ENCODE measurements around the gene LRP1.

LRP1 gene

DNA sequence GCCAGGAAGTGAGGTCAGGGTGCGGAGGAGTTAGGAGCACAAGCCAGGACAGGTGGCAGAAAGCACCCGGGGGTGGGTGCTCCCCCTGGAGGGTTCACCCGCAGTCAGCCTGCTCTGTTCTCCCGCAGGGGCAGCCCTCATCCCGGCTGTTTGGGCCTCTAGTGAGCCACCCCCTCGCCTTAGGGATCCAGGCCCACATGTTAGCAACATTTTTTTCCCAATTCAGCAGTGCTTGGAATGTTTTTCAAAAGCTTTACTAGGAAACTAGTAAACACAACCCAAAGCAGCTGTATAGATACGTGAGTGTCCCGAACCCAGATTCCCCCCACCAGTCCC is 59.8 kb downstream of the LRP1 start:
- no peak for DNase-seq (ENCODE audit: extremely low spot score)
- CTCF ChIA-PET, result interaction anchor here (0.5 to 2.9 kb wide), 2 partner anchors 13 to 129 kb away, joined by 4 to 21 read pairs; no protein-coding TSS in a partner anchor

DNA sequence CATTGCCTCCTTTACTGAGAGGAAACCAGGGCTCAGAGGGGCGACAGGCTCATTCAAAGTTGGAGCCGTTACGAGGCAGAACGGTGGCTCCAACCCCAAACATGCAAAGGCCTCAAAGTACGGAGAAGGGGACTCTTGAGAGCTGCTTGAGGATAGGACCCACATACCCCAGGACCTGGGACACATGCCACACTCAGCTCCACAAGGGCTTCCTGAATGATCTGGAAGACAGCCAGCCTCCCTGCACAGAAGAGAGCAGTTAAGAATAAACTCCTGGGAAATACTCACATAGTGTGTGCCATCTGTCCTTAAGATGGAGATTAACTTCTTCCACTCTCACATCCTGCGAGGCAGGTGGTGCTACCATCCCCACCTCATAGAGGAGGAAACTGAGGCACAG is 61.8 kb downstream of the LRP1 start:
- DNase-seq (ENCODE audit: extremely low spot score), result no peak
- ChIA-PET POLR2A (interaction anchor here (0.8 kb wide), 1 partner anchor 78 kb away, joined by 3 read pairs; no protein-coding TSS in a partner anchor), CTCF (no interaction called here)
- TF ChIP-seq HDGF (IDR thresholded peaks at IDR 0.05; ENCODE audit: borderline replicate concordance) (no peak), TARDBP (IDR thresholded peaks at IDR 0.05) (no peak), L3MBTL2 (conservative IDR thresholded peaks at IDR 0.05) (no peak)

More for the DNA sequence above, 59.8 kb downstream of the LRP1 start:
- POLR2A ChIA-PET, result interaction anchor here (0.6 to 1.0 kb wide), 2 partner anchors 60 to 500 kb away, joined by 3 read pairs; partner anchors contain the start of genes LRP1 and PTGES3
- no peak for TF ChIP-seq BHLHE40 (IDR thresholded peaks at IDR 0.05; ENCODE audit: borderline replicate concordance)
- no peak for TF ChIP-seq FOXK2 (IDR thresholded peaks at IDR 0.05)
- TF ChIP-seq NFRKB (IDR thresholded peaks at IDR 0.05), result no peak
- TF ChIP-seq FOXA1 (IDR thresholded peaks at IDR 0.05), result no peak
- no peak for TF ChIP-seq L3MBTL2 (conservative IDR thresholded peaks at IDR 0.05)
- TF ChIP-seq ZNF384 (IDR thresholded peaks at IDR 0.05), result no peak
- TF ChIP-seq TARDBP (IDR thresholded peaks at IDR 0.05), result no peak
- TF ChIP-seq ELF4 (IDR thresholded peaks at IDR 0.05), result no peak
- no peak for TF ChIP-seq LEF1 (IDR thresholded peaks at IDR 0.05; ENCODE audit: borderline replicate concordance)
- TF ChIP-seq HDGF (IDR thresholded peaks at IDR 0.05; ENCODE audit: borderline replicate concordance), result no peak
- no peak for TF ChIP-seq FOXM1 (IDR thresholded peaks at IDR 0.05; ENCODE audit: borderline replicate concordance)
- no peak for TF ChIP-seq SP1 (IDR thresholded peaks at IDR 0.05)
- no peak for TF ChIP-seq ARNT (IDR thresholded peaks at IDR 0.05)
- TF ChIP-seq SUZ12 (IDR thresholded peaks at IDR 0.05), result no peak
- TF ChIP-seq CTBP1 (IDR thresholded peaks at IDR 0.05; ENCODE audit: borderline replicate concordance), result no peak
- TF ChIP-seq, protein P1, sequence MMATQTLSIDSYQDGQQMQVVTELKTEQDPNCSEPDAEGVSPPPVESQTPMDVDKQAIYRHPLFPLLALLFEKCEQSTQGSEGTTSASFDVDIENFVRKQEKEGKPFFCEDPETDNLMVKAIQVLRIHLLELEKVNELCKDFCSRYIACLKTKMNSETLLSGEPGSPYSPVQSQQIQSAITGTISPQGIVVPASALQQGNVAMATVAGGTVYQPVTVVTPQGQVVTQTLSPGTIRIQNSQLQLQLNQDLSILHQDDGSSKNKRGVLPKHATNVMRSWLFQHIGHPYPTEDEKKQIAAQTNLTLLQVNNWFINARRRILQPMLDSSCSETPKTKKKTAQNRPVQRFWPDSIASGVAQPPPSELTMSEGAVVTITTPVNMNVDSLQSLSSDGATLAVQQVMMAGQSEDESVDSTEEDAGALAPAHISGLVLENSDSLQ (IDR thresholded peaks at IDR 0.05), result no peak

DNA sequence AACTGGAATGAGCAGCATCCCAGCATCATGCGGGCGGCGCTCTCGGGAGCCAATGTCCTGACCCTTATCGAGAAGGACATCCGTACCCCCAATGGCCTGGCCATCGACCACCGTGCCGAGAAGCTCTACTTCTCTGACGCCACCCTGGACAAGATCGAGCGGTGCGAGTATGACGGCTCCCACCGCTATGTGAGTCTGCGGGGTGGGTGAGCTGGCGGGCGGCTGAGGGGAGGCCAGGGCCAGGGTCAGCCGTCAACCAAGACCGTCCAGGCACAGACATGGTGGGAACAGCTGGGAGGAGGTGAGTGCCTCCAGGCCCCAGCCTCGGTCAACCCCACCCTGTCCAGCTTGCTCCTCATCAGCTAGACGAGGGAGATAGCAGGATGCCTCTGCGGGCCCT is 62.5 kb downstream of the LRP1 start:
- POLR2A ChIA-PET, result no interaction called here
- CTCF ChIA-PET, result interaction anchor here (0.9 to 1.2 kb wide), 2 partner anchors 15 to 23 kb away, joined by 3 to 4 read pairs; no protein-coding TSS in a partner anchor
- no peak for DNase-seq (ENCODE audit: extremely low spot score)
- TF ChIP-seq SP1 (IDR thresholded peaks at IDR 0.05), result no peak
- TF ChIP-seq CTBP1 (IDR thresholded peaks at IDR 0.05; ENCODE audit: borderline replicate concordance), result no peak
- no peak for TF ChIP-seq BHLHE40 (IDR thresholded peaks at IDR 0.05; ENCODE audit: borderline replicate concordance)
- TF ChIP-seq ZNF384 (IDR thresholded peaks at IDR 0.05), result no peak
- TF ChIP-seq LEF1 (IDR thresholded peaks at IDR 0.05; ENCODE audit: borderline replicate concordance), result no peak
- TF ChIP-seq L3MBTL2 (conservative IDR thresholded peaks at IDR 0.05), result no peak
- TF ChIP-seq ARNT (IDR thresholded peaks at IDR 0.05), result no peak
- TF ChIP-seq HDGF (IDR thresholded peaks at IDR 0.05; ENCODE audit: borderline replicate concordance), result no peak
- no peak for TF ChIP-seq TARDBP (IDR thresholded peaks at IDR 0.05)
- no peak for TF ChIP-seq FOXA1 (IDR thresholded peaks at IDR 0.05)

DNA sequence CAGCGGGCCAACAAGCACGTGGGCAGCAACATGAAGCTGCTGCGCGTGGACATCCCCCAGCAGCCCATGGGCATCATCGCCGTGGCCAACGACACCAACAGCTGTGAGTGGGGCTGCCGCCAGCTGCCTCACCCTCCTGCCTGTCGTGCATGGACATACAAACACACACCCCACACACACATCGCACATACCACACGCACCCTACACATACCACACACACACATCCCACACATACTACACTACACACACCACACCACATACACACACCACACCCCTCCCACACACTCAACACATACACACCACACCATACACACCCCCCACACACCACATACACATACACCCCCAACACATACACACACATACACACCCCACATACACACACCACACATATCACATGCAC is 63.1 kb downstream of the LRP1 start:
- ChIA-PET POLR2A (no interaction called here), CTCF (interaction anchor here (0.9 to 1.2 kb wide), 2 partner anchors 15 to 22 kb away, joined by 3 to 4 read pairs; no protein-coding TSS in a partner anchor)
- no peak for DNase-seq (ENCODE audit: extremely low spot score)
- no peak for TF ChIP-seq TARDBP (IDR thresholded peaks at IDR 0.05)
- TF ChIP-seq BHLHE40 (IDR thresholded peaks at IDR 0.05; ENCODE audit: borderline replicate concordance), result no peak
- no peak for TF ChIP-seq SP1 (IDR thresholded peaks at IDR 0.05)
- TF ChIP-seq SUZ12 (IDR thresholded peaks at IDR 0.05), result no peak
- no peak for TF ChIP-seq FOXA1 (IDR thresholded peaks at IDR 0.05)
- TF ChIP-seq LEF1 (IDR thresholded peaks at IDR 0.05; ENCODE audit: borderline replicate concordance), result no peak
- TF ChIP-seq L3MBTL2 (conservative IDR thresholded peaks at IDR 0.05), result no peak
- no peak for TF ChIP-seq HDGF (IDR thresholded peaks at IDR 0.05; ENCODE audit: borderline replicate concordance)
- no peak for TF ChIP-seq CTBP1 (IDR thresholded peaks at IDR 0.05; ENCODE audit: borderline replicate concordance)
- TF ChIP-seq, protein P1 (IDR thresholded peaks at IDR 0.05), result no peak
- no peak for TF ChIP-seq ZNF384 (IDR thresholded peaks at IDR 0.05)
- TF ChIP-seq ARNT (IDR thresholded peaks at IDR 0.05), result no peak
- no peak for TF ChIP-seq FOXK2 (IDR thresholded peaks at IDR 0.05)
- no peak for TF ChIP-seq NFRKB (IDR thresholded peaks at IDR 0.05)

DNA sequence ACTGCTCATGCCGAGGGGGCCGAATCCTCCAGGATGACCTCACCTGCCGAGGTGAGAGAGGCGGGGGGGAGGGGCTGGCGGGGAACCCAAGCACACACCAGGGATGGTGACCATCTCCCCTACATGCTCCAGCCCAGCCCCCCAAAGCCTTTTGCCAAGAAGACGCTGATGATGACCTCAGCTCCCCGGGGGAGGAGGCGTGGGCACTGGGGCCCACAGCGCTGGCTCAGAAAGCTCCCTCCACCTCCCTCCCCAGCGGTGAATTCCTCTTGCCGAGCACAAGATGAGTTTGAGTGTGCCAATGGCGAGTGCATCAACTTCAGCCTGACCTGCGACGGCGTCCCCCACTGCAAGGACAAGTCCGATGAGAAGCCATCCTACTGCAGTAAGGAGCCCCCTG is 64.6 kb downstream of the LRP1 start:
- ChIA-PET POLR2A (no interaction called here), CTCF (no interaction called here)
- TF ChIP-seq, protein P1 (IDR thresholded peaks at IDR 0.05), result no peak
- TF ChIP-seq L3MBTL2 (conservative IDR thresholded peaks at IDR 0.05) (no peak), FOXA1 (IDR thresholded peaks at IDR 0.05) (no peak), CTBP1 (IDR thresholded peaks at IDR 0.05; ENCODE audit: borderline replicate concordance) (no peak), LEF1 (IDR thresholded peaks at IDR 0.05; ENCODE audit: borderline replicate concordance) (no peak), SUZ12 (IDR thresholded peaks at IDR 0.05) (no peak), ZNF384 (IDR thresholded peaks at IDR 0.05) (no peak), FOXM1 (IDR thresholded peaks at IDR 0.05; ENCODE audit: borderline replicate concordance) (no peak), FOXK2 (IDR thresholded peaks at IDR 0.05) (no peak), NFRKB (IDR thresholded peaks at IDR 0.05) (no peak), HDGF (IDR thresholded peaks at IDR 0.05; ENCODE audit: borderline replicate concordance) (no peak), TARDBP (IDR thresholded peaks at IDR 0.05) (no peak)
- no peak for DNase-seq (ENCODE audit: extremely low spot score)

DNA sequence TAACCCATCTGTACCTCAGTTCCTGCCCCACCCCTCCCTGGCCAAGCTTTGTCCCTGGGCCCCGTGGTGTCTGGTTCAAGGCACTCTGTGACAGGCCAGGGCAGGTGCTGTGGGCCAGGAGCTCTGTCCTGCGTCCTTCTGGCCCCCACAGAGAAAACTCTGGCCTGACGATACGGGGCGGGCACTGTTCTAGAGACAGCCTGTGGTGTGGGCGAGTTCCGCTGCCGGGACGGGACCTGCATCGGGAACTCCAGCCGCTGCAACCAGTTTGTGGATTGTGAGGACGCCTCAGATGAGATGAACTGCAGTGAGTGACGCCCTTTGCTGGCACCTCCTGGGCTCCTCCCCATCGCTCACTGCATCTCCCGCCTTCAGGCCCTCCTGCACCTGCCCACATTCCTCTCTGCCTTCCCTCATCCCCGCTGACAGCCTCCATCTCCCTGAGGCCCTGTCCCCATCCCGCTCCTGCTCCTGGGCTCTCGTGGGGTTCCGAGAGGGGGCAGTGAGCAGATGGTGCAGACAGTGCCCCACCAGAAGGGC is 65.5 kb downstream of the LRP1 start:
- ChIA-PET CTCF (no interaction called here), POLR2A (no interaction called here)
- TF ChIP-seq FOXK2 (IDR thresholded peaks at IDR 0.05), result no peak
- no peak for TF ChIP-seq NFRKB (IDR thresholded peaks at IDR 0.05)
- no peak for DNase-seq (ENCODE audit: extremely low spot score)

Measured in HEK293T (cell line).